GM18519 (cell line): ENCODE data around the gene STH.
"Not testable (repeated sequence)": the region's sequence is repeated elsewhere in the genome, so short reads cannot be mapped to it uniquely, and the experiment has no call there.

Experiments
- ATAC-seq: cut with Tn5 transposase; IDR thresholded peaks from one replicate; pipeline ENCODE4 v1.9.1; 2021; ENCODE audit warnings: mild to moderate bottlenecking, moderate library complexity; ENCODE audit not compliant: unreplicated experiment, low FRiP score

Gene STH, protein sequence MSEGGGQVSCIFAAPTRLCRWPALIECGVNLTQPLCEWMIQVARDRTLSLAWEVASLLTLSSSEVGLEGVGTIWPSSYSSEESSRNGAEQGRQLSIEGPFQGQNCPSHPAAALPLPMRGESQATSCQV

DNA sequence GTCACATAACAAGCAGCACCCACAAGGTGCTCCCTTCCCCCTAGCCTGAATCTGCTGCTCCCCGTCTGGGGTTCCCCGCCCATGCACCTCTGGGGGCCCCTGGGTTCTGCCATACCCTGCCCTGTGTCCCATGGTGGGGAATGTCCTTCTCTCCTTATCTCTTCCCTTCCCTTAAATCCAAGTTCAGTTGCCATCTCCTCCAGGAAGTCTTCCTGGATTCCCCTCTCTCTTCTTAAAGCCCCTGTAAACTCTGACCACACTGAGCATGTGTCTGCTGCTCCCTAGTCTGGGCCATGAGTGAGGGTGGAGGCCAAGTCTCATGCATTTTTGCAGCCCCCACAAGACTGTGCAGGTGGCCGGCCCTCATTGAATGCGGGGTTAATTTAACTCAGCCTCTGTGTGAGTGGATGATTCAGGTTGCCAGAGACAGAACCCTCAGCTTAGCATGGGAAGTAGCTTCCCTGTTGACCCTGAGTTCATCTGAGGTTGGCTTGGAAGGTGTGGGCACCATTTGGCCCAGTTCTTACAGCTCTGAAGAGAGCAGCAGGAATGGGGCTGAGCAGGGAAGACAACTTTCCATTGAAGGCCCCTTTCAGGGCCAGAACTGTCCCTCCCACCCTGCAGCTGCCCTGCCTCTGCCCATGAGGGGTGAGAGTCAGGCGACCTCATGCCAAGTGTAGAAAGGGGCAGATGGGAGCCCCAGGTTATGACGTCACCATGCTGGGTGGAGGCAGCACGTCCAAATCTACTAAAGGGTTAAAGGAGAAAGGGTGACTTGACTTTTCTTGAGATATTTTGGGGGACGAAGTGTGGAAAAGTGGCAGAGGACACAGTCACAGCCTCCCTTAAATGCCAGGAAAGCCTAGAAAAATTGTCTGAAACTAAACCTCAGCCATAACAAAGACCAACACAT is at the start of gene STH:
Gene STH, plus strand, starts transcription at position 264 of the 913 bp plus-strand sequence. Its CDS starts 30 bp downstream, at position 294.
- ATAC-seq: no peak

DNA sequence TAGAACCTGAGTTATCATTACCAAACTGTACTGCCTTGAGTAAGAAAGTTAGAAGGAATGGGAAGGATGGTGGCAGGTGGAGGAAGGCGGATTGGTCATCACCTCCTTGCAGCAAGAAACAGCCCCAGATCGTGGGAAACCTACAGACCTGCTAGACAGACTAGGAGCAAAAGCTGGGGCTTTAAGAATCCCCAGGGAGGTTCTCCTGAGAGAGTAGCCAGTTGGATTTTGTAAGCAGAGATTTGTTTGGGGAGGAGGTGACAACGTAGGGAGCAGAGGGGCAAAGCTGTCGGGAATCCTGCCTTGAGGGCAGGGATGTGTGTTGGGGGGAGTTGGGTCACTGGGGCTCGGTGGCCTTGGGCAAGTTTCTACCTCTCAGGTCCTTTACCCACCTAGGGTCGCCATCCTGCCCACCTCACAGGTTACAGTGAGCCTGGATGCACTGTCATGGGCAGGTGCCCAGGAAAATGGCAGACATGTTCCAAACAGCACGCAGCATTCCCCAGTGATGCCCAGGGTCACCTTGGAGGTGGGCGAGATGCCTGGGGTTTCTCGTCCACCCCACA is 49.2 kb upstream of the STH start:
- ATAC-seq: no peak

DNA sequence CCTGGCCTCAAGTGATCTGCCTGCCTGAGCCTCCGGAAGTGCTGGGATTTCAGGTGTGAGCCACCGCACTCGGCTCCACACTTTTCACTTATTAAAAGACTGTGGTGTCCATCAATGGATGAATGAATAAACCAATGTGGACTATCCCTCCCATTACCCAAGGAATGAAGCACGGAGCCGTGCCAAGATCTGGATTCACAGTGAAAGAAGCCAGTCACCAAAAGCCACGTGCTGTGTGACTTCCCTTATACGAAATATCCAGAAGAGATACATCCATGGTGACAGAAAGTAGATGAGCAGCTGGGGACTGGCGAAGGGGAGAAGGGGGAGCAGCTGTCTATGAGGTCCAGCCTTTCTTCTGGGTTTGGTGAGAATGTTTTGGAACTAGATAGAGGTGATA is 48.2 kb upstream of the STH start:
- ATAC-seq: no peak

DNA sequence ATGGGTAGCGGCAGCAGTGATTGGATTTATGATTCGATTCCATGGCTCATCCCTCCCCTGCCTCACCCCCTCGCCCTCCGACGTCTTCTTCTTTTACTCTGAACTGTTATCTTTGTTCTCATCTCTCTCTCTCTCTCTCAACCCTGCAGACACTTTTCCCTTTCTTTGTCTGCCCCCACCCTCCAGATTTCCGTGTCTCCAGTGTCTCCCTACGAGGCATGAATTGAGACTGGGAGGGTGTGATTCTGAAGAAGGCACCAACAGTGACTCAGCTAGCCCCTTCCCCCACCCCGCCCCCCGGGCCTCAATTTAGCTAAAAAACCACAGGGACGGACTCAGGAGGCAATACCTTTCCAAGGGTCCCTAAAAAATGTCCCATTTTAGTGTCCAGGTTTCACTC is 47.6 kb upstream of the STH start:
- no peak for ATAC-seq

DNA sequence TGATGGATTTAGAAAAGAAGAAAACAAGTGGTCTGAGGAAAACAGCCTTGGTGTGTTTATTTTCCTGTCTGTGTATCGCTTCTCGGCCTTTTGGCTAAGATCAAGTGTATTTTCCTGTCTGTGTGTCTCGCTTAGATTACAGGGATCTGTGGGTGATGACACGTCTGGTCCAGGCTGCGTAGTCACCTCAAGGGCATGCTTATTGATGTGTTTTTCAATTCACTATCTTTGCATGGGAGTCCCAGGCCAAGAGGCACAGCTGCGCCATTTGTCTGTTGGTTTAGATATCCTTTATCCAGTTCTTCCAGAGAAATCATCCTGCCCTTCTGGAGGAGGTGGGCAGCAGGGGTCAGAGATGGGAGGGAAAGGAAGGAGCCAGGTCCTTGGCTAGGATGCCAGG is 47.1 kb upstream of the STH start:
- ATAC-seq: no peak

DNA sequence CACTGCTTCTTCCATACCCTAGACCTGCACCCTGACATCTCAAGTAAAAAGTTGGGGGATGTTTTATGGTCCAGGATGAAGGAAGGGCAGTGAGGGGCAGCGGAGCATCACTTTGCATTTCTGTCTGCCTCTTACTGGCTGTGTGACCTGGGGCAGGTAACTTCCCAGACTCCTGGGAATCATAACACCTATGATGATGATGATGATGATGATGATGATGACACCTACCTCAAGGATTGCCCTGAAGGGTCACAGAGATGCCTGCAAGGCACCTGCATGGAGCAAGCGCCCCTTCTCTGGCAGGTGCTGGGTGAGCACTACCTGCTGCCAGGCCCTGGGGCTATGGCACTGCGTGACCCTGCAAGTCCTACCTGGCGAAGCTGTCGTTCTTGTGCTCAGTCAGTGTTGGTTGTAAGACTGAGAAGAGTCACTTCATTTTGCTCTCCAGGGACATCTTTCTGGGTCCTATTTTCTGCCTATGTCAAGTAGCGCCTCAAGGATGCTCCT is 46.2 kb upstream of the STH start:
- no peak for ATAC-seq

DNA sequence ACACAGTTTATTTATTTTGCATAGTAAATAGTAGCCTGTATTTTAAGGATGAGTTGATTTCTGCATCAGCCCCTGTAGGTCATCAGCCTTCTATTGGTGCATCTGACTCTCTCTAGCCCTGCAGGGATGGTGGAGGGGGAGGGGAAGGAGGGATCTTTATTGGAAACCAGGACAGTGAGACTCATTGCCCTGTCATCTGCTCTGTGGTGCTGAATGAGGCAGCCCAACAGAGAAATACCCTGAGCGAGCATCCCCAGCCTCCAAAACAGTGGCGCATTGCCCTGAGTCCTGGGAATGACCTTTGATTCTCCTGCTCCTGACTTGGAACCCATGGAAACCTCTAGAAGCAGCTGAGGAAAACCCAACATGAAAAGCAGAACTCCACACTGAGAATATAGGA is 45.5 kb upstream of the STH start:
- ATAC-seq: no peak

DNA sequence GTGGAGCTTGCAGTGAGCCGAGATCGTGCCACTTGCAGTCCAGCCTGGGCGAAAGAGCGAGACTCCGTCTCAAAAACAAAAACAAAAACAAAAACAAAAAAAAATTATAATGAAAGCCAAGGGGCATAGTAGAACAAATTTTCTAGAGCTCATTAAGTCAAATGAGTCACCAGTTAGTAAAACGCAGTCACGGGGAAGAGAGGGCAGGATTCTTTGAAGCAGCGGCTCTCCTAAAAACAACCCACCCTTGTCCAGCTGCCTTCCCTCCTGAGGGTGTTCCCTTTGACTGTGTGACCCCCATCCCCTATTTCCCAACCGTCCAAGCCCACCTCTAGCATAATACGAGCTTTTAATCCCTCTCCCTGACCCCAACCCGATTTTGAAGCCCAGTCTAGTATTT is 44.1 kb upstream of the STH start:
- no peak for ATAC-seq

DNA sequence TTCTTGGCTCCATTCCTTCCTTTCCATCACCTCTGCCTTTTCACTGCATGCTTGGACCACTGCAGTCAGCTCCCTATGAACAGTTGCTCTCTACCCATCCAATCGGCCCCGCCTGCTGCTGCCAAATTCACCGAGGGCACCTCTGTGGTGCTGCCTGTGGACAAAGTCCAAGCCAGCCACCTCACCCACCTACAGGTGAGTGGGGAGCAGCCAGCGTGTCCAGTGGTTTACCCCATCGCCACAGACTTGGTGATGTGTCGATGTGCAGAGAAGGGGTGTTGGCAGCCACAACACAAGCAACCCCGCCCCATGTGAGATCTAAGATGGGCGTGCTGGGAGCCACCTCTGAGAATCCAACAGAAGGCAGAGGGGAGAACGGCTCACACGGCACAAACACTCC is 43.7 kb upstream of the STH start:
- ATAC-seq: no peak

DNA sequence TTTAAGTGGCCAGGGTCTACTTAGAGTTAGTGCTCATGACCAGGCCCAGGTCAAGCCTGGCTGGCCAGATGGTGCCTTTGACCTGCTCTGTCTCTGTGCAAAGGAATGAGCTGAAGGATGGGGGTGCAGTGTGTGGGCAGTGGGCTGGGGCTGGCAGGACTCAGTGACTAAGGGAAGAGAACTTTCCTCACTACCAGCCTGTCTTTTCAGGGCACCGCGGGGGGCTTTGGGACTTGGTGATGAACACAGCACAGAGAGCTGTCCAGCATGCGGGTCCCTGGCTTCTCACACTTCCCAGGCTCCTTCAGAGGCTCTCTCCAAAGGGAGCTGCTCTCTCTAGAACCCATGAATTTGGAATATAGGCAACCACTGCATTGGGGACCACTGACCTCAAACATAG is 43.0 kb upstream of the STH start:
- ATAC-seq: no peak

DNA sequence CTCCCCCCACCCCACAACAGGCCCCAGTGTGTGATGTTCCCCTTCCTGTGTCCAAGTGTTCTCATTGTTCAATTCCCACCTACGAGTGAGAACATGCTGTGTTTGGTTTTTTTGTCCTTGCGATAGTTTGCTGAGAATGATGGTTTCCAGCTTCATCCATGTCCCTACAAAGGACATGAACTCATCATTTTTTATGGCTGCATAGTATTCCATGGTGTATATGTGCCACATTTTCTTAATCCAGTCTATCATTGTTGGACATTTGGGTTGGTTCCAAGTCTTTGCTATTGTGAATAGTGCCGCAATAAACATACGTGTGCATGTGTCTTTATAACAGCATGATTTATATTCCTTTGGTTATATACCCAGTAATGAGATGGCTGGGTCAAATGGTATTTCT is 42.3 kb upstream of the STH start:
- not testable (repeated sequence) for ATAC-seq

DNA sequence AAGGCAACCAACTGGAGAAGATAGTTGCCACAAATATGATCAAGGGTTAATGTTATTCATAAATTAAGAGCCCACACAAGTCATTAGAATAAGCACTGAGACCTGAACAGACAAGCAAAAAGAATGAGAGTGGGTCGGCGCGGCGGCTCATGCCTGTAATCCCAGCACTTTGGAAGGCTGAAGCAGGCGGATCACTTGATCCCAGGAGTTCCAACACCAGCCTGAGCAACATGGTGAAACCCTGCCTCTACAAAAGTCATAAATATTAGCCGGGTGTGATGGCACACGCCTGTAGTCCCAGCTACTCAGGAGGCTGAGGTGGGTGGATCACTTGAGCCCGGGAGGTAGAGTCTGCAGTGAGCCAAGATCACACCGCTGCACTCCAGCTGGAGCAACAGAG is 40.7 kb upstream of the STH start:
- ATAC-seq: no peak

DNA sequence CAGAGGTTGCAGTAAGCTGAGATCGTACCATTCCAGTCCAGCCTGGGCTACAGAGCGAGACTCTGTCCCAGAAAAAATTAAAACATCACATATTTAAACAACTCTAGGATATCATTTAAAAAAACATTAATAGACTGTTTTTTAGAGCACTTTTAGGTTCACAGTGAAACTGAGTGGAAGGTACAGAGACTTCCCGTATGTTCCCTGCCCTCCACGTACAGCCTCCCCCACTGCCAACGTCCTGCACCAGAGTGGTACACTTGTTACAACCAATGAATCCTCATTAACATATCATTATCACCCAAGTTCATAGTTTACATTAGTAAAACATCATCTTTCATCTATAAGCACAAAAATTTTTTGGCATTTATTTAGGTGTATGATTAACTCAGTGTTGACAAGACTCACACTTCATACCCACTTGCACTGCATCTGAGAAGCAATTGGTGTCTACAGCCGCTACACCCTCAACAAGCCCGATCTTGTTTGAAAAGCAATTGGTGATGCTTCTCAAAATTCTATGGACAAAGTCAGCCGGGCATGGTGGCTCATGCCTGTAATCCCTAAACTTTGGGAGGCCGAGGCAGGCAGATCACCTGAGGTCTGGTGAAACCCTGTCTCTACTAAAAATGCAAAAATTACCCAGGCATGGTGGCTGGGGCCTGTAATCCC is 39.9 kb upstream of the STH start:
- no peak for ATAC-seq

DNA sequence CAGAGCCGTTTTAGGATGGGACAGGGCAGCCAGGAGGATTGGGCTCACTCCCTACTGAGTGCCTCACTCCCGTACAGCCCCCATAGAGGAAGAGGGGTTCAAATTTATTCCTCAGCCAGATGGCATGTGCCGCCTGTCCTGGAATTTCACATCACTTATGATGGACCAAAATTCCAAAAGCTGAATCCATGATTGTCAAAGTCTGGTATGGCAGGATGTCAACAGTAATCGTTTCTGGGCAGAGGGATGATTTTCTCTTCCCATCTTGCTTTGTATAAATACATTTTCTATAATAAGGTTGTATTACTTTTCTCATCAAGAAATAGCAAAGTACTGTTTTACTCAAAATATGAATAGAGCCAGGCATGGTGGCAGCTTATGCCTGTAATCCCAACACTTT is 38.7 kb upstream of the STH start:
- no peak for ATAC-seq

DNA sequence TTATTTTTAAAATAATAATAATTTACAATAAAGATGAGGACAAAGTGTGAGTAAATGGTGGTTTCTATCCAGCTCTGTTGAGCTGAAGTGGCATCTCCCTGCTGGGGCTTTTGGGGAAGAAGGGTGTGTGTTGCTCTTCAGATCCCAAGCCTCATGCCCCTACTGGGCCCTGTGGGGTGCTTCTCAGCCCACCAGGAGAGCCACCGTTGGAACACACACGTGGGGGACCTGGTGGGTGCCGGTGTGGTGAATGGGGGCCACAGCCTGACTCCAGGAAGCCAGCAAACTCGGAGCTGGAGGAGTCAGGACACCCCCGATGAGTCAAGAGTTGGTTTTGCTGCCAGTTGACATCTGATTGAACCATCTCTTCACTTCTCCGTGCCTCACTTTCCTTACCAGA is 37.8 kb upstream of the STH start:
- no peak for ATAC-seq

DNA sequence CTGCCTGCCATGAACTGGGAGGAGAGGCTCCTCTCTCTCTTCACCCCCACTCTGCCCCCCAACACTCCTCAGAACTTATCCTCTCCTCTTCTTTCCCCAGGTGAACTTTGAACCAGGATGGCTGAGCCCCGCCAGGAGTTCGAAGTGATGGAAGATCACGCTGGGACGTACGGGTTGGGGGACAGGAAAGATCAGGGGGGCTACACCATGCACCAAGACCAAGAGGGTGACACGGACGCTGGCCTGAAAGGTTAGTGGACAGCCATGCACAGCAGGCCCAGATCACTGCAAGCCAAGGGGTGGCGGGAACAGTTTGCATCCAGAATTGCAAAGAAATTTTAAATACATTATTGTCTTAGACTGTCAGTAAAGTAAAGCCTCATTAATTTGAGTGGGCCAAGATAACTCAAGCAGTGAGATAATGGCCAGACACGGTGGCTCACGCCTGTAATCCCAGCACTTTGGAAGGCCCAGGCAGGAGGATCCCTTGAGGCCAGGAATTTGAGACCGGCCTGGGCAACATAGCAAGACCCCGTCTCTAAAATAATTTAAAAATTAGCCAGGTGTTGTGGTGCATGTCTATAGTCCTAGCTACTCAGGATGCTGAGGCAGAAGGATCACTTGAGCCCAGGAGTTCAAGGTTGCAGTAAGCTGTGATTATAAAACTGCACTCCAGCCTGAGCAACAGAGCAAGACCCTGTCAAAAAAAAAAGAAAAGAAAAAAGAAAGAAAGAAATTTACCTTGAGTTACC is 36.7 kb upstream of the STH start:
- no peak for ATAC-seq

DNA sequence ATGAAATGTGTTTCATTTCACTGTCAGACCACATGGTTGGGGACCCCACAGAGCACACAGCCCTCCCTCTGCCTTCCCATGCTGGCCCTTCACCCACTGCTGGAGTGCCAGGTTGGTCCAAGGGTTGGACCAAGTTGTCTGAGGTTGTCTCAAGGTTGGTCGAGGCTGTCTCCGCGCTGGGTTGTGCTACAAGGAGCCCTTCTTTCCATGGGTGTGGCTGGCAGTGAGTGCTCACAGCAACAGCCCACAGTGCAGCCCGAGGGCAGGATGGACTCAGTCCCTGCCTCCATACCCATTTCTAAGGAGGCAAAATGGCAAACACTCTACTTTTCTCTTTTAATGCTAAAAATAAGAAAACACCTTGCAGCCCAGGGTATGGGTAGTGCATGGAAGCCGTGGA is 35.8 kb upstream of the STH start:
- ATAC-seq: no peak

DNA sequence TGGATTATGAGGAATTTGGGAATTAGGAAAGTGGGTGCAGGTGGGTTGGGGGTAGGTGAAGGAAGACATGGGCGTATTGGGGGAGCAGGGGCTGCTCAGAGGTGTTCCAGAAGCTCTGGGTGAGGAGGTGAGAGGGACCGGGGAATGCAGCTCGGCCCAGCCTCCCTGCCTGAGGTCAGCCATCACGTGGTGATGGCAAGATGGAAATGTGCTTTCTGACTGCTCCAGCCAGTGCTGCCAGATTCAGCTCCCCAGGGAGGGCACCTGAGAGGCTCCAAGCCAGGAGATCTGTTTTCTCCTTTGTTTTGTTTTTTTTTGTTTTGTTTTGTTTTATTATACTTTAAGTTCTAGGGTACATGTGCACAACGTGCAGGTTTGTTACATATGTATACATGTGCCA is 35.2 kb upstream of the STH start:
- no peak for ATAC-seq

DNA sequence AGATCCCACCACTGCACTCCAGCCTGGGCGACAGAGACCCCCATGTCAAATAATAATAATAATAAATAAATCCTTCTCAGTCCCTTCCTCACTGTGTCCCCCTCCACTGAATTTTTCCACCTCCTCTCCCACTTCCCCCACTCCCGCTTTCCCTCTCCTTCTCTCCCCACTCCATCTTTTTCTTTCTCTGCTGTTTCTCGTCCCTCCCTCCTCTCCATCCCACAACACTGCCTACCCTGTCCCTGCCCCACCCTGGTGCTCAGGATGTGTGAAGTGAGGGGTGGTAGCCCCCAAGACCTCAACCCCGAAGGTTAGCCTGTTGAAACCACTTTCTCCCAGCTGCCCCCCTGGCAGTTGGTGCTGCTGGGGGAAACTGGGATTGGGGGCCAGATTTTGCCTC is 34.4 kb upstream of the STH start:
- no peak for ATAC-seq

DNA sequence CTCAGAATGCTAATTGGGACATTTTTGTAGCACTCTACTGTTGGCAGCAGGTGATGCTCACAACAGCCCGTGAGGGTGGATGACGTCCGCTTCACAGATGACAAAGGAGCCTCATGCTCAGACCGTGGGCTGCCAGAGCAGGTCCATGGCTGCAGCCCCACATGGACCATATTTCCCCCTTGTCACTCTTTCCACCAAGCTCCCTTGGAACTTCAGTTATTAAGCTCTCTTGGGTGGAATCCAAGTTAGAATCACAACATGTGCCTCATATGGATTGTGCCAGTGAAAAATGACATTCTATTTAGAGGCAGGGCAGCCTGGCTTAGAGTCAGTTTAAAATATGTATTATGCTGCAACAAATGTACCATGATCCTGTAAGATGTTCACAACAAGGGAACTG is 33.2 kb upstream of the STH start:
- ATAC-seq: no peak
